ENCODE measurements around the gene EMILIN3. TPM values are rescaled to one million over a fixed set of nuclear protein-coding genes. Genes with fewer than 3 reads are reported as not detected.

EMILIN3 gene
- total and polyA plus RNA-seq, 2 donors (not counting 3 experiments of a cell fraction or from before 2014, with no cell fraction given) = 0.15 TPM; not detected in 1

DNA sequence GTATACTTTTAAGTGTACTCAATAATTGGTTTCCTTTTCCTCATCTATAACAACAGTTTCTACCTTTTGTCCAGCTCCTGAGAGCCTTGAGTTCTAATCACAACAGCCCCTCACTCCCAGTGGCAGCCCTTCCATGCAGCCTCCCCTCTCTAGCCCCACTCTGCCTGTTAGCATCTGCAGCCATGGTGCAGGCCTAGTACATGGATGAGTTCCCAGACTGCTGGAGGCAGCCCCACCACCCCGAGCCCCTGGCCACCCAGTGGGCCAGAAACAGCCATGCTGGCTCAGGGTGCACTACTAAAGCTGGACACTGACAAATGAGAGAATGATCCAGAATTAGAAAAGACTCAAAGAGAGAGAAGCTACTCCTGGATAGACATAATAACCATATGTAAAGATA lies 35.7 kb downstream of the EMILIN3 start:
- Histone ChIP-seq H3K36me3 (ENCODE audit: control insufficient read depth in 2 of 2, extremely low read depth in 1 of 2, insufficient read depth in 2 of 2, low read length in 2 of 2) (no peaks in the 10 kb centered on the region), H2AFZ (ENCODE audit: low read depth, low read length) (no peak overlapping the region), H3K27ac (ENCODE audit: insufficient read depth, low read depth, low read length) (no peak overlapping the region), H3K27me3 (ENCODE audit: control insufficient read depth in 2 of 2, insufficient read depth in 2 of 2, low read length in 2 of 2) (no peaks in the 10 kb centered on the region), H3K9me1 (replicated peaks; ENCODE audit: control insufficient read depth, extremely low read depth, insufficient read depth, low read length) (no peaks in the 10 kb centered on the region), H4K20me1 (replicated peaks; ENCODE audit: control insufficient read depth, extremely low read depth, insufficient read depth, low read length) (no peaks in the 10 kb centered on the region), H3K4me1 (ENCODE audit: control insufficient read depth, extremely low read depth, insufficient read depth, low read length) (peaks cover 26% of the 10 kb centered on the region), H3K79me2 (ENCODE audit: control insufficient read depth, insufficient read depth, low read length) (no peaks in the 10 kb centered on the region), H3K4me2 (ENCODE audit: insufficient read depth, low read length) (no peak overlapping the region), H3K9me3 (replicated peaks; ENCODE audit: control insufficient read depth, insufficient read depth, low read length) (no peaks in the 10 kb centered on the region), H3K9ac (replicated peaks; ENCODE audit: extremely low read depth, insufficient read depth, low read length) (no peak overlapping the region), H3K4me3 (replicated peaks in 1 of 3; ENCODE audit: insufficient read depth in 1 of 3, low read depth in 1 of 3, low read length in 3 of 3) (no peak overlapping the region)
- TF ChIP-seq CTCF (IDR thresholded peaks at IDR 0.05; ENCODE audit: extremely low read depth in 1 of 2, insufficient read depth in 1 of 2, low read depth in 1 of 2, low read length in 2 of 2) (no peak), POLR2AphosphoS5 (IDR thresholded peaks at IDR 0.05; ENCODE audit: insufficient read depth, low read depth, low read length) (no peak), GATA2 (IDR thresholded peaks at IDR 0.05; ENCODE audit: insufficient read depth, insufficient read length, low read depth, low read length) (no peak)
- TF ChIP-seq, protein P1, sequence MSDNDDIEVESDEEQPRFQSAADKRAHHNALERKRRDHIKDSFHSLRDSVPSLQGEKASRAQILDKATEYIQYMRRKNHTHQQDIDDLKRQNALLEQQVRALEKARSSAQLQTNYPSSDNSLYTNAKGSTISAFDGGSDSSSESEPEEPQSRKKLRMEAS (IDR thresholded peaks at IDR 0.05; ENCODE audit: insufficient read depth, insufficient read length) = no peak
- FAIRE-seq = no peak
- CTCF ChIA-PET = interaction anchor here (1.8 to 3.5 kb wide), 2 partner anchors 9 to 10 kb away, joined by 14 to 26 read pairs; partner anchors contain the start of gene LPIN3
- BruUV-seq (replicated peaks) = no TSS peak
- intact Hi-C loops (cut with micrococcal nuclease) (no loop called here), dilution Hi-C loops (cut with MboI; ENCODE audit: extremely low pct_ligation_motif_present, low sequenced_read_pairs) (no loop called here)
- DNase-seq (ENCODE audit: low read depth, low spot score) = no peak
- POLR2A ChIA-PET = no interaction called here

DNA sequence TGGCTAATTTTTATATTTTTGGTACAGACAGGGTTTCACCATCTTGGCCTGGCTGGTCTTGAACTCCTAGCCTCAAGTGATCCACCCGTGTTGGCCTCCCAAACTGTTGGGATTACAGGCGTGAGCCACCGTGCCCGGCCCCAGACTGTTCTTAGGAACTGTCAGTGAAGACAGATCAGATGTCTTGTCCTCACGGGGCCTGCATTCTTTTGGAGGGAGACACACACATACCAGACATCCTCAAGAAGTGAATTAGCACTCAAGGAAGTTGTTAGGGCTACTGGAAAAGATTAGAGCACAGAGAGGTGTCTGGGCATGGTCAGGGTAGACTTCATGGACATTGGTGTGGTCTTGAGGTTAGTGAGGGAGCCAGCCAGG lies 36.3 kb downstream of the EMILIN3 start:
- Histone ChIP-seq H4K20me1 (replicated peaks; ENCODE audit: control insufficient read depth, extremely low read depth, insufficient read depth, low read length) (no peaks in the 10 kb centered on the region), H3K9me3 (replicated peaks; ENCODE audit: control insufficient read depth, insufficient read depth, low read length) (no peaks in the 10 kb centered on the region), H3K9me1 (replicated peaks; ENCODE audit: control insufficient read depth, extremely low read depth, insufficient read depth, low read length) (no peaks in the 10 kb centered on the region), H3K36me3 (ENCODE audit: control insufficient read depth in 2 of 2, extremely low read depth in 1 of 2, insufficient read depth in 2 of 2, low read length in 2 of 2) (no peaks in the 10 kb centered on the region), H3K4me1 (ENCODE audit: control insufficient read depth, extremely low read depth, insufficient read depth, low read length) (peaks cover 26% of the 10 kb centered on the region), H3K79me2 (ENCODE audit: control insufficient read depth, insufficient read depth, low read length) (no peaks in the 10 kb centered on the region), H3K9ac (replicated peaks; ENCODE audit: extremely low read depth, insufficient read depth, low read length) (no peak overlapping the region), H3K27ac (ENCODE audit: insufficient read depth, low read depth, low read length) (no peak overlapping the region), H2AFZ (ENCODE audit: low read depth, low read length) (no peak overlapping the region), H3K4me3 (replicated peaks in 1 of 3; ENCODE audit: insufficient read depth in 1 of 3, low read depth in 1 of 3, low read length in 3 of 3) (no peak overlapping the region), H3K27me3 (ENCODE audit: control insufficient read depth in 2 of 2, insufficient read depth in 2 of 2, low read length in 2 of 2) (no peaks in the 10 kb centered on the region), H3K4me2 (ENCODE audit: insufficient read depth, low read length) (no peak overlapping the region)
- ChIA-PET POLR2A (no interaction called here), CTCF (interaction anchor here (0.9 to 3.5 kb wide), 7 partner anchors 9 to 192 kb away, joined by 3 to 26 read pairs (median 14); partner anchors contain the start of gene LPIN3)
- dilution Hi-C loops (cut with MboI; ENCODE audit: extremely low pct_ligation_motif_present, low sequenced_read_pairs) (no loop called here), intact Hi-C loops (cut with micrococcal nuclease) (no loop called here)
- DNase-seq (ENCODE audit: low read depth, low spot score) = no peak
- TF ChIP-seq FOS (IDR thresholded peaks at IDR 0.05; ENCODE audit: borderline replicate concordance, insufficient read depth, low read length) = no peak
- BruUV-seq (replicated peaks) = no TSS peak
- FAIRE-seq = no peak
